Liver (tissue), 3 donors: ENCODE data around the gene IGSF3.

Experiments
- ATF3 ChIP-seq: IDR thresholded peaks from 2 replicates; pipeline ENCODE4 v1.6.1; 2016; ENCODE audit warnings: antibody characterized with exemption
- CTCF ChIP-seq: fragments of 150-350 bp; IDR thresholded peaks from 2 replicates; pipeline ENCODE4 v1.5.1; 2017; ENCODE audit warnings: improper control_type of control experiment, low read depth, low read length; ENCODE audit not compliant: missing input control
- EGR1 ChIP-seq, 2 donors: IDR thresholded peaks; 2 replicates each; pipeline ENCODE4 v1.6.1; 2016 to 2018; ENCODE audit warnings: antibody characterized with exemption in 2 of 2, low read depth in 2 of 2
- NR2F2 ChIP-seq: IDR thresholded peaks from 2 replicates; pipeline ENCODE4 v1.6.1; 2016; ENCODE audit warnings: antibody characterized with exemption
- RAD21 ChIP-seq, 2 donors: IDR thresholded peaks; 2 replicates each; pipeline ENCODE4 v1.6.1; 2016; ENCODE audit warnings: antibody characterized with exemption in 2 of 2, mild to moderate bottlenecking in 2 of 2
- REST ChIP-seq: IDR thresholded peaks from 2 replicates; pipeline ENCODE4 v1.6.1; 2016; ENCODE audit warnings: antibody characterized with exemption, mild to moderate bottlenecking
- TAF1 ChIP-seq: conservative IDR thresholded peaks from 2 replicates; pipeline ENCODE4 v1.6.1; 2016; ENCODE audit warnings: antibody characterized with exemption, mild to moderate bottlenecking
- donor health status: healthy.
- donor health status: healthy.

- TF ChIP-seq CTCF (no peak), TAF1 (no peak), NR2F2 (no peak), ATF3 (no peak), EGR1 (IDR thresholded peaks at IDR 0.05; ENCODE audit: low read depth in 2 of 2) (no peak), RAD21 (IDR thresholded peaks at IDR 0.05) (no peak), REST (no peak)
Measured at GRCh38 chr1:116680752-116681151, 13.2 kb upstream of the IGSF3 start.
